ENCODE measurements around the gene C5orf24. TPM values are rescaled to one million over a fixed set of nuclear protein-coding genes. Genes with fewer than 3 reads are reported as not detected.
"Not testable (repeated sequence)": the region's sequence is repeated elsewhere in the genome, so short reads cannot be mapped to it uniquely, and the experiment has no call there.

The C5orf24 gene
- total RNA-seq, 2 experiments from 2014 or later, result 32.4 to 37.0 TPM

DNA sequence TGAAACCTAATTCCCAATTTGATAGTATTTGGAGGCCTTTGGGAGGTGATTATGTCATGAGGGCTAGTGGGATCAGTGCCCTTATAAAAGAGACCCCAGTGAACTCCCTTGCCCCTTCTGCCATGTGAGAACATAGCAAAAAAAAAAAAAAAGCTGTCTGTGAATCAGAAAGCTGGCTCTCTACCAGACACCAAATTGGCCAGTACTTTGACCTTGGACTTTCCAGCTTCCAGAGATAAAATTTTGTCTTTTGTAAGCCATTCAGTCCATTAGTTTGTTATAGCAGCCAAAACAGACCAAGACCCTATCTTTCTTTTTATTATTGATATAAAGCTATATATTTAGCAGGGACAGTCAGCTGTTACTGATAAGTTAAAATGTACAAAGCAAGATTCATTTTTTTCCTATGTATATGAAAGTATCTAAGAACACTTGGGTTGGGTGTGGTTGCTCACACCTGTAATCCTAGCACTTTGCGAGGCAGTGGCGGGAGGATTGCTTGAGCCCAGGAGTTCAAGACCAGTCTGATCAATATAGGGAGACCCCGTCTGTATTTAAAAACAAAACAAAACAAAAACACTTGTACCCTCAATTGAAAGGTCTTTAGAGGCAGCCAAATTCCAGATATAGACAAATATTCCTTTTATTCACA, 8.1 kb upstream of the C5orf24 start:
- POLR2A ChIA-PET, result interaction anchor here (0.5 kb wide), 1 partner anchor 33 kb away, joined by 3 read pairs; no protein-coding TSS in a partner anchor
- Mint-ChIP-seq H3K4me3 (no peak overlapping the region), H3K9me3 (no peaks in the 10 kb centered on the region), H3K36me3 (peaks cover 7% of the 10 kb centered on the region), H3K27me3 (no peaks in the 10 kb centered on the region), H3K4me1 (peaks cover 2% of the 10 kb centered on the region), H3K27ac (no peak overlapping the region)
- DNase-seq (no peak), ATAC-seq (ENCODE audit: low read depth) (no peak)

- H3K36me3 Mint-ChIP-seq; ATAC-seq (ENCODE audit: low read depth); H3K4me3 Mint-ChIP-seq; POLR2A ChIA-PET; H3K27me3 Mint-ChIP-seq; H3K27ac Mint-ChIP-seq; DNase-seq; H3K9me3 Mint-ChIP-seq; H3K4me1 Mint-ChIP-seq: not testable (repeated sequence)
Measured at GRCh38 chr5:134838361-134838760, 7.4 kb upstream of the C5orf24 start.

DNA sequence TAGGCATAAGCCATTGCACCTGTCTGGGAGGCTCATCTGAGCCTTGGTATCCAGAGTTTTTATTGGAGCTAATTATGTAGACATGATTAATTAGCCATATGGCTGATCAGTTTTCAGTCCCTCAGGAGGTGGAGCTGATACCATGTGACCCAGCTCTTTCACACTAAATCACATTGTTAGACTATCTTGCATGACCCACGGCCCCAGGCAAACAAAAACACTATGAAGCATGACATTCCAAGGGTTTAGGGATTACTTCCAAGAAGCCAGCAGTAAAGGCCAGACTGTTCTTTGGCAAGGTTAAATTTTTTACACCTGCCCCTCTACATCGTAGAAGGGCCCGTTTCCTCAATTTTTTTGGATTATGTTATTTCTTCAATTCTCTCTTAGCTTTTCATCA, 5.0 kb upstream of the C5orf24 start:
- Mint-ChIP-seq H3K27me3 (no peaks in the 10 kb centered on the region), H3K27ac (no peak overlapping the region), H3K36me3 (peaks cover 7% of the 10 kb centered on the region), H3K9me3 (no peaks in the 10 kb centered on the region), H3K4me3 (no peak overlapping the region), H3K4me1 (peaks cover 8% of the 10 kb centered on the region)
- POLR2A ChIA-PET, result no interaction called here
- ATAC-seq (ENCODE audit: low read depth), result no peak
- no peak for DNase-seq

GRCh38 chr5:134844252-134844651, 1.5 kb upstream of the C5orf24 start:
- peaks cover 9% of the 10 kb centered on the region for H3K36me3 Mint-ChIP-seq
- DNase-seq (no peak), ATAC-seq (ENCODE audit: low read depth) (no peak)
- H3K27me3 Mint-ChIP-seq, result no peaks in the 10 kb centered on the region
- no peaks in the 10 kb centered on the region for H3K9me3 Mint-ChIP-seq
- peaks cover 16% of the 10 kb centered on the region for H3K4me1 Mint-ChIP-seq
- no peak overlapping the region for H3K27ac Mint-ChIP-seq
- POLR2A ChIA-PET, result no interaction called here
- no peak overlapping the region for H3K4me3 Mint-ChIP-seq

GRCh38 chr5:134845335-134845851, 375 bp upstream of the C5orf24 start:
- POLR2A ChIA-PET, result interaction anchor here (0.6 to 1.6 kb wide), 12 partner anchors 9 to 721 kb away, joined by 3 to 28 read pairs (median 5); partner anchors contain the start of genes CAMLG, PCBD2, SKP1 and TXNDC15
- Mint-ChIP-seq H3K27me3 (no peaks in the 10 kb centered on the region), H3K27ac (peak overlapping the region; percentile 90), H3K36me3 (peaks cover 10% of the 10 kb centered on the region), H3K4me3 (peak overlapping the region; percentile 94), H3K4me1 (peaks cover 16% of the 10 kb centered on the region), H3K9me3 (no peaks in the 10 kb centered on the region)
- DNase-seq, result no peak
- ATAC-seq (ENCODE audit: low read depth), result no peak

DNA sequence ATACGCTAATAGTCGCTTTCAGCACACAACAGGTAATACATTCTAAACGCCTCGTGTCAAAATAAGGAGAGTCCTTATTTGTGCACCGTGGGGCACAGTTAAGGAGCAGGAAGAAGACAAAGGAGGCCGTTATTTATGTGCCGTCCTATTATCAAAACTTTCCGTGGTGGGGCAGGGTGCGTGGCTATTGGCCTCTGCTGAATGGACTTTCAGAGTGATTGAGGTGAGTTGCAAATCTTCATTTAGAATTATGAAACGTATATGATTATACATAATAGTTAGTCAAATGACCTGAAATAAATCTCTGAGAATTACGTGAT, 833 bp downstream of the C5orf24 start:
- DNase-seq, result no peak
- H3K4me3 Mint-ChIP-seq, result peak overlapping the region; percentile 94
- H3K27ac Mint-ChIP-seq, result peak overlapping the region; percentile 90
- no peaks in the 10 kb centered on the region for H3K9me3 Mint-ChIP-seq
- H3K4me1 Mint-ChIP-seq, result peaks cover 19% of the 10 kb centered on the region
- POLR2A ChIA-PET, result interaction anchor here (0.8 to 1.2 kb wide), 4 partner anchors 9 to 58 kb away, joined by 4 to 8 read pairs (median 6); partner anchors contain the start of genes PCBD2 and TXNDC15
- peak; percentile 3 for ATAC-seq (ENCODE audit: low read depth)
- H3K27me3 Mint-ChIP-seq, result no peaks in the 10 kb centered on the region
- H3K36me3 Mint-ChIP-seq, result peaks cover 8% of the 10 kb centered on the region

DNA sequence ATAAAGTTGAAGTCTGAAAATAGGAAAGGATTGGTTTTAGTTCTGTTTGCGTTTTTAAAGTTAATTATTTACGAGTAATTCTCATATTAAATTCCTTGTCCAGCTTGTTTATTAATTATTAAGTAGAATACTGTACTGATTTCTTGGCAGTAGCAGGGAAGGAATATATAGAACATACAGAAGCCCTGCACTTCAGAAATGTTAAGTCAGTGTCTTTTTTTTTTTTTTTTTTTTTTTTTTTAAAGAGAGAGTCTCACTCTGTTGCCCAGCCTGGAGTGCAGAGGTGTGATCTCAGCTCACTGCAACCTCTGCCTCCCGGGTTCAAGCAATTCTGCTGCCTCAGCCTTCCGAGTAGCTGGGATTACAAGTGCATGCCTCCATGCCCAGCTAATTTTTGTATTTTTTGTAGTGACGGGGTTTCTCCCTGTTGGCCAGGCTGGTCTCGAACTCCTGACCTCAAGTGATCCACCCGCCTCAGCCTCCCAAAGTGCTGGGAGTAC, 3.7 kb downstream of the C5orf24 start:
- not testable (repeated sequence) for DNase-seq; ATAC-seq (ENCODE audit: low read depth); H3K4me3 Mint-ChIP-seq; H3K27me3 Mint-ChIP-seq; H3K9me3 Mint-ChIP-seq; H3K27ac Mint-ChIP-seq; H3K36me3 Mint-ChIP-seq
- POLR2A ChIA-PET, result interaction anchor here (0.6 to 1.4 kb wide), 4 partner anchors 8 to 202 kb away, joined by 3 to 5 read pairs (median 4); partner anchors contain the start of gene PCBD2
- H3K4me1 Mint-ChIP-seq, result peaks cover 22% of the 10 kb centered on the region

GRCh38 chr5:134851307-134851923, 5.6 kb downstream of the C5orf24 start:
- Mint-ChIP-seq H3K27me3 (no peaks in the 10 kb centered on the region), H3K36me3 (peaks cover 9% of the 10 kb centered on the region), H3K4me3 (no peak overlapping the region), H3K9me3 (no peaks in the 10 kb centered on the region), H3K4me1 (peaks cover 20% of the 10 kb centered on the region), H3K27ac (no peak overlapping the region)
- POLR2A ChIA-PET, result interaction anchor here (0.6 kb wide), 1 partner anchor 29 kb away, joined by 5 read pairs; no protein-coding TSS in a partner anchor
- DNase-seq (no peak), ATAC-seq (ENCODE audit: low read depth) (no peak)

DNA sequence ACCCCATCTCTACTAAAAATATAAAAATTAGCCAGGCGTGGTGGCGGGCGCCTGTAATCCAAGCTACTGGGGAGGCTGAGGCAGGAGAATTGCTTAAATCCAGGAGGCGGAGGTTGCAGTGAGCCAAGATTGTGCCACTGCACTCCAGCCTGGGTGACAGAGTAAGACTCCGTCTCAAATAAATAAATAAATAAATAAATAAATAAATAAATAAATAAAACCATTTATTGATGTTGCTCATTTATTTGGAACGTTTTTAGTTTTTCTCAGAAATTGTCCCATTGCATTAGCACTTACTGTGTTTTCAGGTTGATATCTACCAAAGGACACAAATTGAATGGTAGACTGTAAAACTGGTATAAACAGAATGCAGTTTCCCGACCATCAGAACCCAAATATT, 10.7 kb downstream of the C5orf24 start:
- ATAC-seq (ENCODE audit: low read depth); POLR2A ChIA-PET; H3K9me3 Mint-ChIP-seq; DNase-seq; H3K36me3 Mint-ChIP-seq; H3K4me1 Mint-ChIP-seq; H3K27ac Mint-ChIP-seq; H3K4me3 Mint-ChIP-seq; H3K27me3 Mint-ChIP-seq: not testable (repeated sequence)

DNA sequence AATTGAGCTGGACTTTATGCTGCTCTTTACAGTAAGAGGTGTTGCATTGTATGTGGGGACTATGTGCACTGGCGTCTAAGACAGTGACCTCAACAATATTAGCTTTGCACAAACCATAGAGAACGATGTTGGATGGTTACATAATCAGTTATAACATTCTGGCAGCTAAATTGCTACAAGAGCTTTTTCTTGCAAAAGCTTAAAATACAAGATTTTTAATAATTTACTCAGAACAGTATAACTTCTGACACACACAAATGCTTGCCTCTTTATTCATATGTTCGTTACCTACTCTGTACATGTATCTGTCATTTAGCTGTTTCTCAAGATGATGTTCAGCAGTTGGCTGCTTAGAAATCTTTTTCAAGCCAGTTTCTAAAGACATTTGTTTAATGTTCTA, 11.6 kb downstream of the C5orf24 start:
- ATAC-seq (ENCODE audit: low read depth) (no peak), DNase-seq (no peak)
- POLR2A ChIA-PET, result interaction anchor here (1.0 kb wide), 1 partner anchor 8 kb away, joined by 5 read pairs; no protein-coding TSS in a partner anchor
- H3K4me1 Mint-ChIP-seq, result peaks cover 6% of the 10 kb centered on the region
- H3K4me3 Mint-ChIP-seq, result no peak overlapping the region
- no peaks in the 10 kb centered on the region for H3K9me3 Mint-ChIP-seq
- H3K27me3 Mint-ChIP-seq, result no peaks in the 10 kb centered on the region
- H3K36me3 Mint-ChIP-seq, result peaks cover 5% of the 10 kb centered on the region
- no peak overlapping the region for H3K27ac Mint-ChIP-seq

- no peak for ATAC-seq (ENCODE audit: low read depth)
- Mint-ChIP-seq H3K9me3 (no peaks in the 10 kb centered on the region), H3K4me1 (no peaks in the 10 kb centered on the region), H3K36me3 (peaks cover 7% of the 10 kb centered on the region), H3K27ac (no peak overlapping the region), H3K4me3 (no peak overlapping the region), H3K27me3 (no peaks in the 10 kb centered on the region)
- DNase-seq, result no peak
- POLR2A ChIA-PET, result interaction anchor here (0.6 to 1.1 kb wide), 2 partner anchors 9 to 217 kb away, joined by 4 to 5 read pairs; no protein-coding TSS in a partner anchor
Measured at GRCh38 chr5:134864707-134865106, 18.9 kb downstream of the C5orf24 start.

GRCh38 chr5:134873494-134873893, 27.7 kb downstream of the C5orf24 start:
- POLR2A ChIA-PET, result interaction anchor here (0.6 to 2.8 kb wide), 16 partner anchors 8 to 773 kb away, joined by 3 to 21 read pairs (median 4); partner anchors contain the start of genes C5orf24, CAMLG, PCBD2 and PPP2CA
- H3K9me3 Mint-ChIP-seq, result no peaks in the 10 kb centered on the region
- peaks cover 25% of the 10 kb centered on the region for H3K4me1 Mint-ChIP-seq
- H3K27ac Mint-ChIP-seq, result peak overlapping the region; percentile 90
- peaks cover 7% of the 10 kb centered on the region for H3K36me3 Mint-ChIP-seq
- DNase-seq, result no peak
- no peaks in the 10 kb centered on the region for H3K27me3 Mint-ChIP-seq
- peak overlapping the region; percentile 92 for H3K4me3 Mint-ChIP-seq
- ATAC-seq (ENCODE audit: low read depth), result no peak

- POLR2A ChIA-PET, result interaction anchor here (0.6 to 2.8 kb wide), 16 partner anchors 9 to 774 kb away, joined by 3 to 21 read pairs (median 4); partner anchors contain the start of genes C5orf24, CAMLG, PCBD2 and PPP2CA
- Mint-ChIP-seq H3K4me1 (peaks cover 28% of the 10 kb centered on the region), H3K36me3 (peaks cover 7% of the 10 kb centered on the region), H3K27ac (peak within 1 kb of the TSS; percentile 90), H3K27me3 (no peaks in the 10 kb centered on the region), H3K4me3 (peak within 1 kb of the TSS; percentile 92), H3K9me3 (no peaks in the 10 kb centered on the region)
- DNase-seq, result peak; percentile 88
- ATAC-seq (ENCODE audit: low read depth), result peak; percentile 89
Measured at GRCh38 chr5:134873987-134874830, 28.4 kb downstream of the C5orf24 start, which contains the start of gene TXNDC15. Gene TXNDC15, plus strand, starts transcription at chr5:134874371. Its CDS starts 57 bp downstream, at chr5:134874428.

All from activated naive CD8-positive, alpha-beta T cell treated with anti-CD3 and anti-CD28 coated beads, Interleukin-2, amount 10 ng/mL, durations not matched to agents 7 days and 5 days (primary cell).